Glutamatergic neuron (in vitro differentiated cells): ENCODE measurements around the gene LRRC57. TPM values are rescaled to one million over a fixed set of nuclear protein-coding genes. Genes with fewer than 3 reads are reported as not detected.

Source experiments
- DNase-seq: peaks from one replicate; pipeline ENCODE4 v3.0.0; 2022
- H3K27ac Mint-ChIP-seq: one replicate; pipeline ENCODE4 v1.8.0; 2020; ENCODE audit warnings: mild to moderate bottlenecking, mixed read lengths, inconsistent platforms; ENCODE audit not compliant: unreplicated experiment
- H3K27me3 Mint-ChIP-seq: one replicate; pipeline ENCODE4 v1.8.0; 2020; ENCODE audit warnings: mild to moderate bottlenecking, moderate library complexity, mixed read lengths, inconsistent platforms; ENCODE audit not compliant: unreplicated experiment
- H3K36me3 Mint-ChIP-seq: one replicate; pipeline ENCODE4 v1.8.0; 2020; ENCODE audit warnings: mild to moderate bottlenecking, mixed read lengths, inconsistent platforms; ENCODE audit not compliant: unreplicated experiment
- H3K4me1 Mint-ChIP-seq: one replicate; pipeline ENCODE4 v1.8.0; 2020; ENCODE audit warnings: mild to moderate bottlenecking, low read depth, mixed read lengths, inconsistent platforms; ENCODE audit not compliant: unreplicated experiment
- H3K4me3 Mint-ChIP-seq: one replicate; pipeline ENCODE4 v1.8.0; 2020; ENCODE audit warnings: mild to moderate bottlenecking, mixed read lengths, inconsistent platforms; ENCODE audit not compliant: unreplicated experiment
- H3K9me3 Mint-ChIP-seq: one replicate; pipeline ENCODE4 v1.8.0; 2020; ENCODE audit warnings: mild to moderate bottlenecking, moderate library complexity, mixed read lengths, inconsistent platforms; ENCODE audit not compliant: unreplicated experiment
- CTCF ChIP-seq: fragments of 200-600 bp; sonication (generic); IDR thresholded peaks from one replicate; pipeline ENCODE4 v1.5.0; 2021; ENCODE audit not compliant: partially characterized antibody, unreplicated experiment
- total RNA-seq: library from RNA; stranded (reverse); fragmentation: NEBNext Ultra II Directional; extraction: Animal tissue kit (Norgen Biotek cat#: 25700); gene quantifications from one replicate; pipeline ENCODE4 v1.2.1, GENCODE V29; 2021; ENCODE audit not compliant: unreplicated experiment

LRRC57 gene
- total RNA-seq, 1 donor from 2014 or later, result 38.5 TPM

GRCh38 chr15:42491539-42492225 lies 56.9 kb downstream of the LRRC57 start:
- peaks cover 17% of the 10 kb centered on the region for H3K9me3 Mint-ChIP-seq

GRCh38 chr15:42490671-42491538 lies 57.7 kb downstream of the LRRC57 start, which contains the start of gene ZNF106:
TSS of gene ZNF106 (minus strand) at chr15:42491141. CDS start at chr15:42472289, 18,852 bp downstream.
- peak within 1 kb of the TSS; percentile 94 for H3K27ac Mint-ChIP-seq

More at GRCh38 chr15:42491539-42492225, 56.9 kb downstream of the LRRC57 start:
- no peak for DNase-seq
- H3K27me3 Mint-ChIP-seq, result peaks cover 9% of the 10 kb centered on the region
- no peak for TF ChIP-seq CTCF
- peak overlapping the region; percentile 91 for H3K4me3 Mint-ChIP-seq
- H3K4me1 Mint-ChIP-seq, result peaks cover 14% of the 10 kb centered on the region
- H3K27ac Mint-ChIP-seq, result peak overlapping the region; percentile 94
- no peaks in the 10 kb centered on the region for H3K36me3 Mint-ChIP-seq

GRCh38 chr15:42490291-42490670 lies 58.3 kb downstream of the LRRC57 start:
- peak overlapping the region; percentile 91 for H3K4me3 Mint-ChIP-seq
- H3K36me3 Mint-ChIP-seq, result no peaks in the 10 kb centered on the region
- peaks cover 8% of the 10 kb centered on the region for H3K4me1 Mint-ChIP-seq
- DNase-seq, result no peak
- peaks cover 13% of the 10 kb centered on the region for H3K9me3 Mint-ChIP-seq
- peak overlapping the region; percentile 94 for H3K27ac Mint-ChIP-seq
- peaks cover 2% of the 10 kb centered on the region for H3K27me3 Mint-ChIP-seq
- TF ChIP-seq CTCF, result no peak

More at GRCh38 chr15:42490671-42491538, 57.7 kb downstream of the LRRC57 start, which contains the start of gene ZNF106:
- Mint-ChIP-seq H3K4me1 (peaks cover 10% of the 10 kb centered on the region), H3K36me3 (no peaks in the 10 kb centered on the region), H3K27me3 (peaks cover 7% of the 10 kb centered on the region), H3K9me3 (peaks cover 17% of the 10 kb centered on the region), H3K4me3 (peak within 1 kb of the TSS; percentile 91)
- DNase-seq, result peak; percentile 92
- no peak for TF ChIP-seq CTCF

Other genes starting within 250 kb of the LRRC57 start
- 1.8 TPM for gene CAPN3, start 189.3 kb downstream of the LRRC57 start, total RNA-seq
- gene ZNF106, start 57.7 kb downstream of the LRRC57 start, total RNA-seq, result 37.2 TPM
- gene SNAP23, start 53.2 kb downstream of the LRRC57 start, total RNA-seq, result 15.2 TPM
- 24.5 TPM for gene HAUS2, start within 50 bp of the LRRC57 start, total RNA-seq
- 45.1 TPM for gene STARD9, start 26.8 kb upstream of the LRRC57 start, total RNA-seq
- 20.6 TPM for gene CDAN1, start 188.3 kb upstream of the LRRC57 start, total RNA-seq